Measurements from ENCODE around the gene ATF5. TPM values are rescaled to one million over a fixed set of nuclear protein-coding genes. Genes with fewer than 3 reads are reported as not detected.

The ATF5 gene
- total and polyA plus RNA-seq, 2 experiments from 2014 or later, result 4.8 to 6.8 TPM

DNA sequence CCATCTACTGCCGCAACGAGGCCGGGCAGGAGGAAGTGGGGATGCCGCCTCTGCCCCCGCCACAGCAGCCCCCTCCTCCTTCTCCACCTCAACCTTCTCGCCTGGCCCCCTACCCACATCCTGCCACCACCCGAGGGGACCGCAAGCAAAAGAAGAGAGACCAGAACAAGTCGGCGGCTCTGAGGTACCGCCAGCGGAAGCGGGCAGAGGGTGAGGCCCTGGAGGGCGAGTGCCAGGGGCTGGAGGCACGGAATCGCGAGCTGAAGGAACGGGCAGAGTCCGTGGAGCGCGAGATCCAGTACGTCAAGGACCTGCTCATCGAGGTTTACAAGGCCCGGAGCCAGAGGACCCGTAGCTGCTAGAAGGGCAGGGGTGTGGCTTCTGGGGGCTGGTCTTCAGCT, 3.7 kb downstream of the ATF5 start:
- no peak for DNase-seq (ENCODE audit: low read depth in 1 of 2, low spot score in 1 of 2)
- no peak for TF ChIP-seq CTCF (IDR thresholded peaks at IDR 0.05; ENCODE audit: low read depth, low read length)
- Histone ChIP-seq H3K4me3 (no peak overlapping the region), H3K27me3 (no peaks in the 10 kb centered on the region), H3K9me3 (ENCODE audit: low read depth) (no peaks in the 10 kb centered on the region), H3K36me3 (no peaks in the 10 kb centered on the region), H3K27ac (no peak overlapping the region), H3K4me1 (ENCODE audit: low read depth) (peaks cover 3% of the 10 kb centered on the region)

- Histone ChIP-seq H3K36me3 (no peaks in the 10 kb centered on the region), H3K27ac (no peak overlapping the region), H3K4me3 (no peak overlapping the region), H3K9me3 (ENCODE audit: low read depth) (no peaks in the 10 kb centered on the region), H3K27me3 (no peaks in the 10 kb centered on the region), H3K4me1 (ENCODE audit: low read depth) (no peaks in the 10 kb centered on the region)
- DNase-seq (ENCODE audit: low read depth in 1 of 2, low spot score in 1 of 2), result no peak
- no peak for TF ChIP-seq CTCF (IDR thresholded peaks at IDR 0.05; ENCODE audit: low read depth, low read length)
These were observed 4.6 kb downstream of the ATF5 start for GRCh38 chr19:49933643-49934042.

GRCh38 chr19:49936549-49936948, 7.5 kb downstream of the ATF5 start:
- TF ChIP-seq CTCF (IDR thresholded peaks at IDR 0.05; ENCODE audit: low read depth, low read length), result no peak
- no peak overlapping the region for H3K4me3 ChIP-seq
- no peaks in the 10 kb centered on the region for H3K36me3 ChIP-seq
- H3K27me3 ChIP-seq, result no peaks in the 10 kb centered on the region
- H3K9me3 ChIP-seq (ENCODE audit: low read depth), result no peaks in the 10 kb centered on the region
- DNase-seq (ENCODE audit: low read depth in 1 of 2, low spot score in 1 of 2), result no peak
- H3K27ac ChIP-seq, result no peak overlapping the region
- no peaks in the 10 kb centered on the region for H3K4me1 ChIP-seq (ENCODE audit: low read depth)

- no peaks in the 10 kb centered on the region for H3K4me1 ChIP-seq (ENCODE audit: low read depth)
- H3K4me3 ChIP-seq, result no peak overlapping the region
- no peaks in the 10 kb centered on the region for H3K27me3 ChIP-seq
- TF ChIP-seq CTCF (IDR thresholded peaks at IDR 0.05; ENCODE audit: low read depth, low read length), result peak; percentile 94
- H3K36me3 ChIP-seq, result no peaks in the 10 kb centered on the region
- H3K27ac ChIP-seq, result no peak overlapping the region
- no peaks in the 10 kb centered on the region for H3K9me3 ChIP-seq (ENCODE audit: low read depth)
- DNase-seq (ENCODE audit: low read depth in 1 of 2, low spot score in 1 of 2), result peak; percentile 78 to 83
These were observed 8.9 kb downstream of the ATF5 start for GRCh38 chr19:49937750-49938381.

DNA sequence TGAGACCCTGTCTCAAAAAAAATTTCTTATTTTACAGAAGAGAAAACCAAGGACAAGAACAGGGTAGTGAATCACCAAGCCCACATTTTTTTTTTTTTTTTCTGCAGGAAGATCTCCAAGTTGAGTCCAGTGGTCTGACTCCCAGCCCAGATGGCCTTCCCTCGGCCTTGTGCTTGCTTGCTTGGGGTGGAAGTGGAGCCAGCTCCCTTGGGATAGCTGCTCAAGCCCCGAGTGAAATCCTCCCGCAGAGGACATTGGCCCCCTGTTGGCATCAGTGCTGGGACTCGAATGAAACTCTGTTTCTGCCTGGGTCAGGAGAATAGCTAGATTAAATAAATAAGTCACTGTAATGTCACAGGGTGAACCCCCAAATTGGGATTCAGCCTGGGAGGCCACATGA, 9.7 kb downstream of the ATF5 start:
- H3K9me3 ChIP-seq (ENCODE audit: low read depth), result no peaks in the 10 kb centered on the region
- no peak overlapping the region for H3K27ac ChIP-seq
- no peaks in the 10 kb centered on the region for H3K36me3 ChIP-seq
- H3K4me1 ChIP-seq (ENCODE audit: low read depth), result no peaks in the 10 kb centered on the region
- TF ChIP-seq CTCF (IDR thresholded peaks at IDR 0.05; ENCODE audit: low read depth, low read length), result no peak
- DNase-seq (ENCODE audit: low read depth in 1 of 2, low spot score in 1 of 2), result no peak
- no peak overlapping the region for H3K4me3 ChIP-seq
- H3K27me3 ChIP-seq, result no peaks in the 10 kb centered on the region

Measured in cardiac muscle cell (in vitro differentiated cells and primary cell).